Mucosa of rectum (tissue), 2 donors: ENCODE data around the gene CASP6.

Experiments used
- H3K27ac ChIP-seq, 2 donors: one replicate each; pipeline ENCODE4 v1.7.0; 2013; ENCODE audit warnings: inconsistent platforms in 2 of 2, low read depth in 2 of 2, low read length in 2 of 2
- H3K27me3 ChIP-seq, 2 donors: one replicate each; pipeline ENCODE4 v1.7.0; 2013; ENCODE audit warnings: low read length in 2 of 2; ENCODE audit not compliant: control insufficient read depth in 2 of 2, insufficient read depth in 2 of 2
- H3K36me3 ChIP-seq, 2 donors: one replicate each; pipeline ENCODE4 v1.7.0; 2013; ENCODE audit warnings: low read length in 2 of 2; ENCODE audit not compliant: control insufficient read depth in 2 of 2, insufficient read depth in 2 of 2
- H3K4me1 ChIP-seq, 2 donors: one replicate each; pipeline ENCODE4 v1.7.0; 2013; ENCODE audit warnings: low read length in 2 of 2, mild to moderate bottlenecking in 1 of 2; ENCODE audit not compliant: control insufficient read depth in 2 of 2, insufficient read depth in 2 of 2
- H3K4me3 ChIP-seq, 2 donors: one replicate each; pipeline ENCODE4 v1.7.0; 2013; ENCODE audit warnings: low read length in 2 of 2
- H3K9ac ChIP-seq, 2 donors: one replicate each; pipeline ENCODE4 v1.7.0; 2013; ENCODE audit warnings: low read length in 2 of 2, low read depth in 1 of 2, mild to moderate bottlenecking in 1 of 2
- H3K9me3 ChIP-seq, 2 donors: one replicate each; pipeline ENCODE4 v1.7.0; 2013; ENCODE audit warnings: low read length in 2 of 2; ENCODE audit not compliant: control insufficient read depth in 2 of 2
- donor health status: healthy.
- donor health status: Normal muscosa, but diverticular disease.

Gene CASP6

DNA sequence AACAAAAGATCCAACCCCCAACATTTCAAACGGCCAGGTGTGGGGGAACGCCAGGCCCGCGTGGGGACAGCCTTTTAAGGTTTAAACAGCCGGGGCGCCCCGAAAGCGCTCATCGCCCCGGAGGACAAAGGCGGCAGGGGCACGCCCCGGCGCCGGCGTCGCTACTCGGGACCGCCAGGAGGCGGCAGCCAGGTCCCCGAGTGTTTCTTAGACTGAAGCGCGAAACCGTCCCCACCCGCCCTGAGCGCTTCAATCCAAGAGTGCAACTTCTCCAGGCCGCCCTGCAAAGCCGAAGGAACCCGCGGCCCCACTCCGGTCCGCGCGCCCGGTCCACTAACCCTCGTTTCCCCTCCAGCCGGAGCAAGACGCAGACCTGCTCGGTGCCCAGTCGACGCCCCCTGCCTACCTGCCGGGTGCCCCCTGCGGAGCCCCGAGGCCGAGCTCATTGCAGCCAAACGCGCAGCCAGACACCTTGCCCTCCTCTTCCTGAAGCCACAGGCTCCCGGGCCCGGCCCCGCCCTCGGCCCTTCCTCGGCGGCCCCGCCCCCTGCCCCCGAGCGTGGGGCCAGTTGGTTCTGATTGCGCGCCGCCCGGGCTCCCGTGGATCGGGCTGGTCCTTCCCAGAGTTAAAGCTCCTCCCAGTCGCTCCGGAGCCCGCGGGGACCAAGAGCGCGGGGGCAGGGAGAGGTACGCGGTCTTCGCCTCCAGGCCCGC is at the start of gene CASP6:
Gene CASP6 (minus strand): TSS at position 496 of the 714 bp plus-strand sequence. CDS start 50 bp downstream, at position 446.
- Histone ChIP-seq H3K27ac (peak within 1 kb of the TSS; percentile 94 to 96), H3K4me3 (peak within 1 kb of the TSS; percentile 84 to 97), H3K36me3 (peaks cover under 1 to 1% of the 10 kb centered on the region in 2 donors), H3K27me3 (no peaks in the 10 kb centered on the region), H3K9me3 (no peaks in the 10 kb centered on the region), H3K4me1 (peaks cover 26 to 44% of the 10 kb centered on the region in 2 donors), H3K9ac (peak within 1 kb of the TSS; percentile 86 to 93)

DNA sequence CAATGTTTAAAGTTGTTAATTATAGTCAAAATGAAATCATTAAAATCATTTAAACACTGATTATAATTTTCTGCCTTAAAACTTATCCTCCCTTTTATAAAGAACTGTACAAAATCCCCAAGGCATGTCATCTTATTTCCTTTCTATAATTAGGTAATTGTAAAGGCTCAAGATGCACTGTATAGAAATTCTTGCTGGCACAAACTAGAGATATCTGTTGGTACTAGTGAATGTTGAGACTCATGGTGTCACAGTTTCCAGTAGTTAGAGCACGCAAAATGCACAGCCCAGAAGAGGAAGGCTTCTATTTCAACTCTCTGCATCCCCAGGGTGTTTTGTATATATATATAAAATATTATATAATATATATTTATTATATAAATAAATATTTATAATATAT is 49.3 kb upstream of the CASP6 start:
- no peaks in the 10 kb centered on the region for H3K36me3 ChIP-seq
- no peak overlapping the region for H3K9ac ChIP-seq
- H3K27me3 ChIP-seq: no peaks in the 10 kb centered on the region
- no peaks in the 10 kb centered on the region for H3K4me1 ChIP-seq
- H3K4me3 ChIP-seq: no peak overlapping the region
- no peaks in the 10 kb centered on the region for H3K9me3 ChIP-seq
- no peak overlapping the region for H3K27ac ChIP-seq

DNA sequence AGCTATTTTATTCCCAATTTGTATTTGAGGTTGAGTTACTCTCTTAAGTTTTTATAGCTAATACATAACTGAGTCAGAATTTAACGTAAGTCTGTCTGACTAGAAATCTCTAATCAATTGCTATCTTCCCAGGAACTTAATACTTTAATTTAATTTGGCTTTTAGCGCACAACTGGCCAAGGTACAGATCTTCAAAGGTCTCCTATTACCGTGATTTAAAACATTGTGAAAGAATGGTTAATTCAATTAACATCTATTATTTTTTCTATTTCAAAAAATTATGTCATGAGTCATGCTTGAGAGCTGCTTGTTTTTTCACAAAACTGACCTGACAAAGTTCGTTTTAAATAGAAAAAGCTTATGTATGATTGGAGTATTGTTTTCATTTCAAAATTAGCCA is 48.6 kb upstream of the CASP6 start:
- H3K27me3 ChIP-seq: no peaks in the 10 kb centered on the region
- no peak overlapping the region for H3K27ac ChIP-seq
- no peak overlapping the region for H3K9ac ChIP-seq
- H3K4me3 ChIP-seq: no peak overlapping the region
- no peaks in the 10 kb centered on the region for H3K9me3 ChIP-seq
- H3K4me1 ChIP-seq: no peaks in the 10 kb centered on the region
- H3K36me3 ChIP-seq: no peaks in the 10 kb centered on the region

DNA sequence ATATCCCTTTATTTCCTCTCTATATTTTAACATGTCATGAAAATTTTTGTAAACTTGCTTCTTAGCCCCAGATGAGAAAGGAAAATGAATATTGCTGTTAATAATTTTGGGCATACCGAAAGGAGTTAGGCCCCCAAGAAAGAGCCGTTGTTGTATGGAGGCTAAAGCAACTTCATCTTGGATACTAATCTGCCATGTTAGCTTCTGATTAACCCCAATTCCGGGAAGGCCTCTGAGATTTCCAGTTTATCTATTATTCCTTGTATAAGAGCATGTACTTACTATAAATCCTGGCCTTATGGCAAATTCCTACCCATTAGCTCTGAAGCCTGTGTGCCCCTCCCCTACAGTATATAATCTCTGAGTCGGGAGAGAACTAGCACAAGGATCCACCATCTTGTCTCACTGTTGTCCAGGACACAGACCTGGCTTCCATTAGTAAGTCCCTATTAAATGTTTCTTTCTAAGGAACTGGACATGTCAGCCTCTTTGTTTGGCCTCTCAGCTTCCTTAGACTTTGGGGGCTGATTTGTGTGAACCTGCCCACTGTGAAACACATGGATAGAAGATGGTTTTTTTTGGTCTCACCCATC is 47.5 kb upstream of the CASP6 start:
- H3K27me3 ChIP-seq: no peaks in the 10 kb centered on the region
- H3K9me3 ChIP-seq: no peaks in the 10 kb centered on the region
- H3K36me3 ChIP-seq: no peaks in the 10 kb centered on the region
- H3K4me1 ChIP-seq: no peaks in the 10 kb centered on the region
- no peak overlapping the region for H3K9ac ChIP-seq
- no peak overlapping the region for H3K27ac ChIP-seq
- H3K4me3 ChIP-seq: no peak overlapping the region

DNA sequence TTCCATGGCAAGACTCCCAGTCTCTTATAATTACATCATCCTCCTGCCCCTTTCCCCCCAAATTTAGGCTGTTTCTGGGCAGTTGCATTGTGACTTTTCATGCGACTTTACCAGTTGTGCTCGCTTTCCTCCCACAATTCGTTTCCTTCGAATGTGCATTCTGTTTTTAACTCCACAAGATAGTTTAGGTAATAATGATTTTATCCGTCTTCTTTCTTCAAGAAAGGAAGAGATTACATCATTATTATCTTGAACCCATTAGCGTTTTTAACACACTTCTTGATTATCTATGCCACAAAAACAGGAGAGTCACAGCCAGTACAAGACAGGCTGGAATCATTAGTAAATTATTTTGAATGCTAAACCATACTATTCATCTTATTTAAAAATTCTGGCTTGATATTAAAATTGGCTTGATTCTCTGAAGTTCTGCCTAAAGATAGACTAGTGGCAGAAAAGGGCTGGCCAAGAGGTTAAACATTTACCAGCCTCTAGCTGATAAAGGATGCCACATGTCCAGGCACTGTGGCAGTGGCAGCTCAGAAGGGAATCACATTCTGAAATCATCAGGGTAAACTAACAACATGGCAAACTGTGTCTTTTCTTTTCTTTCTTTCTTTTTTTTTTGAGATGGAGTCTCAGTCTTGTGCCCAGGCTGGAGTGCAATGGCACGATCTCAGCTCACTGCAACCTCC is 46.3 kb upstream of the CASP6 start:
- Histone ChIP-seq H3K27ac (no peak overlapping the region), H3K36me3 (no peaks in the 10 kb centered on the region), H3K4me3 (no peak overlapping the region), H3K27me3 (no peaks in the 10 kb centered on the region), H3K9ac (no peak overlapping the region), H3K9me3 (no peaks in the 10 kb centered on the region), H3K4me1 (no peaks in the 10 kb centered on the region)

DNA sequence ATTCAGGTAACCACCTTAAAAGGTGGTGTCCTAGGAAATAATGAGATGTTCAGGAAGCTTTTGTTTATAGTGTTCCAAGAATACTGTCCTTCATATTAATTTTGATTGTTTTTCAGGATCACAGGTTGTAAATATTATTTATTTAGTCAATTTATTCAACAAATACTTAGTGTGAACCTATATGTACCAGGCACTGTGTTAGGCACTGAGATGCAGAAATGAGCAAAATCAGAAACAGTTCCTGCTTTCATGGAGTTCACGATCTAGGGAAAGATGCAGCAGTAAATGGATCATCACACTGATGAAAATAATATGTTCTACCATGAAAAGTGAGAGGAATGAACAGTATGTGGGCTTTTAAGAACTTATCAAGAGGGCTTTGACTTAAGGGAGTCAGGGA is 44.9 kb upstream of the CASP6 start:
- no peaks in the 10 kb centered on the region for H3K36me3 ChIP-seq
- H3K9ac ChIP-seq: no peak overlapping the region
- H3K27ac ChIP-seq: no peak overlapping the region
- no peaks in the 10 kb centered on the region for H3K4me1 ChIP-seq
- H3K4me3 ChIP-seq: no peak overlapping the region
- H3K27me3 ChIP-seq: no peaks in the 10 kb centered on the region
- no peaks in the 10 kb centered on the region for H3K9me3 ChIP-seq

DNA sequence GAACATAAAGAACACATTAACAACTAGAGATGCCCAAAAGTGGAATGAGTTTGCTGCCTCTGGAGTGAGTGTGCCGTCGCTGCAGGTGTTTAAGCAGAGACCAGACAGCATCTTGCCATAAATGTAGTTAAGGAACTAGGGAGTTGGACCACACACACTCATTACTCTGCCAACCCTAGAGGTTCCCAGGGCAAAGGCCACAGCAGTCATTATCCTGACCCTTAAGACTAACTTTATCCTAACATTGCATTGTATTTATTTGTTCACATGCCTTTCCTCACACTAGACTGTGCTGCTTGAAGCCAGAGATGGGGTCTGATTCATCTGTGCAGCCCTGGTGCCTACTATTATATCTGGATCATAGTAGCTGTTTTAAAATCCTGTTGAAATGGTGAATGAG is 43.5 kb upstream of the CASP6 start:
- no peaks in the 10 kb centered on the region for H3K9me3 ChIP-seq
- no peak overlapping the region for H3K27ac ChIP-seq
- H3K27me3 ChIP-seq: no peaks in the 10 kb centered on the region
- H3K4me1 ChIP-seq: no peaks in the 10 kb centered on the region
- H3K4me3 ChIP-seq: no peak overlapping the region
- H3K36me3 ChIP-seq: no peaks in the 10 kb centered on the region
- no peak overlapping the region for H3K9ac ChIP-seq

DNA sequence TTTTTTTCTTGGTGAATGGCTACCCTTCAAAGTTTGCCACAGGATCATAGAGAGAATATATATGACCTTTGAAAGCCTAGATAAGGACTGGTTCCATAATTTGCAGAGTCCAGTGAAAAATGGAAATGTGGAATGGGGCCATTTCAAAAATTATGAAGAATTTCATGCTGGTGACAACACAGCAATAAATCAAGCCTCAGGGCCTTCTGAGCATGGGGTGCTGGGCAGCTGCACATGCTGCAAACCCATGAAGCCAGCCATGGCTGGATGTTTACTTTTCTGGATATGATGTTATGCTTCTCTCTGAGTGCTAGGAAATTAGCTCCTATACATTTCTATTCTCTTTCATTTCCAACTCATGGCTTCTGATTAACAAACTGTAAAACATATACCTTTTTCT is 42.6 kb upstream of the CASP6 start:
- Histone ChIP-seq H3K9ac (no peak overlapping the region), H3K36me3 (no peaks in the 10 kb centered on the region)

DNA sequence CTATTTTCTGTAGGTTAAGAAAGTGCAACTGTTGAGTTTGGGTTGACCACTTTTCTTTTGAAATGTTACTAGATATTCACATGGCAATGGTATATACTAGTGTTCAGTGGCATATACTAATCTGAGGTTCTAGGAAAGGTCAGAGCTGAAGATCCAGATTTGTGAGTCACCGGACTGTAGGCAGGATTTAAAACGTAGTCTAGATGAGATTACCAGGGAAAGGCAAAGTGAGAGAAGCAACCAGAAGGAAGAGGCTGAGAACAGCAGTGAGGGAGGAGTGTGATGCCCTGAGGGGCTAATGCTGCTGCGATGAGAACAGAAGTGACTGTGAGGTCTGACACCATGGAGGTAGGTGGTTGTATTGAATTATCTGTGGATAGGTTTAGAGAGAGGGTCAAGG is 36.3 kb upstream of the CASP6 start:
- Histone ChIP-seq H3K27ac (no peak overlapping the region), H3K9ac (no peak overlapping the region), H3K4me3 (no peak overlapping the region), H3K27me3 (no peaks in the 10 kb centered on the region), H3K9me3 (no peaks in the 10 kb centered on the region), H3K36me3 (no peaks in the 10 kb centered on the region), H3K4me1 (no peaks in the 10 kb centered on the region)

More for the DNA sequence above, 42.6 kb upstream of the CASP6 start:
- Histone ChIP-seq H3K4me3 (no peak overlapping the region), H3K4me1 (no peaks in the 10 kb centered on the region), H3K27ac (no peak overlapping the region), H3K9me3 (no peaks in the 10 kb centered on the region), H3K27me3 (no peaks in the 10 kb centered on the region)

DNA sequence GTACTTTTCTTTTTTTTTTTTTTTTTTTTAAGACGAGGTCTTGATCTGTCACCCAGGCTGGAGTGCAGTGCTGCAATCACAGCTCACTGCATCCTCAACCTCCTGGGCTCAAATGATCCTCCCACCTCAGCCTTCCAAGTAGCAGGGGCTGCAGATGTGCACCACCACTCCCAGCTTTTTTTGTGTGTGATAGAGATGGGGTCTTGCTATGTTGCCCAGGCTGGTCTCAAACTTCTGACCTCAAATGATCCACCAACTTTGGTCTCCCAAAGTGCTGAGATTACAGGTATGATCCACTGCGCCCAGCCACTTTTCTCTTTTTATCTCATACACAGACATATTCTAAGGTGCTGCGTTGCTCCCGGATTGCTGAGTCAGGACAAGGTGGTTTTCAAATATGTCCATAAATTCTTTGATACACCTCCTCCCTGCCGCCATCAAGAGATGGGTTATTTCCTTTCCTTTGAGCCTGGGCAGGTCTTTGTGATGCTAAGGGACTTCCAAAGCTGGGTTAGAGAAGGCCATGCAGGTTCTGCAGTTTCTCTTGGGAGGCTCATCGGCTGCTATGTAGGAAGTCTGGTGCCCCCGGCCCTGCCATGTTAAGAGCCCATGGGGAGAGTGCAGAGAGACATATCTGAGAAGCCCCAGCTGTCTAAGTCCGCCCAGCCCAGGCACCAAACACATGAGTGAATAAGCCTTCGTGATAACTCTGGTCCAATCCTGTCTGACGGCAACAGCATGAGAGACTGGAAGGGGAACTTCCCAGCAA is 35.0 kb upstream of the CASP6 start:
- H3K4me1 ChIP-seq: no peaks in the 10 kb centered on the region
- no peak overlapping the region for H3K4me3 ChIP-seq
- H3K36me3 ChIP-seq: no peaks in the 10 kb centered on the region
- H3K27ac ChIP-seq: no peak overlapping the region
- no peaks in the 10 kb centered on the region for H3K9me3 ChIP-seq
- no peak overlapping the region for H3K9ac ChIP-seq
- H3K27me3 ChIP-seq: no peaks in the 10 kb centered on the region
